ENCODE data around the gene INF2.

INF2 gene

DNA sequence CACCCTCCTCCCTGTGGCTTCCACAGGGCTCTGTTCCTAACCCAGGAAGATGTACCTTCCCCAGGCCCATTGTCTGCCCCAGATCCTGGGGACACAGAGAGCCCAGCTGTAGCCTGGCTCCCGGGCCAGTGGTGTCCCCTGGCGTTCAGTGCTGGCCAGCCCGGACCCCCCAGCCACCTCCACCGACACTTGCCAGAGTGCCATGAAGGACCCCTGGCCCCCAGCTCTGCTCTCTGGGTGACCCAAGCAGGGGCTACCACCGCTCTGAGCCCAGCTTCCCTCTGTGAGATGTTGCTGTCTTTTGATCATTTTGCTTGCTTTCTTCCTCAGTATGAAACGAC, 6.2 kb downstream of the INF2 start:
- H3K36me3 Mint-ChIP-seq (ENCODE audit: low read depth): peaks cover 43% of the 10 kb centered on the region
- peak overlapping the region; percentile 90 for H3K27ac Mint-ChIP-seq
- H3K4me3 Mint-ChIP-seq: no peak overlapping the region
- H3K4me1 Mint-ChIP-seq (ENCODE audit: low read depth): peaks cover 45% of the 10 kb centered on the region
- no peaks in the 10 kb centered on the region for H3K27me3 Mint-ChIP-seq
- no peak for DNase-seq
- no peaks in the 10 kb centered on the region for H3K9me3 Mint-ChIP-seq

DNA sequence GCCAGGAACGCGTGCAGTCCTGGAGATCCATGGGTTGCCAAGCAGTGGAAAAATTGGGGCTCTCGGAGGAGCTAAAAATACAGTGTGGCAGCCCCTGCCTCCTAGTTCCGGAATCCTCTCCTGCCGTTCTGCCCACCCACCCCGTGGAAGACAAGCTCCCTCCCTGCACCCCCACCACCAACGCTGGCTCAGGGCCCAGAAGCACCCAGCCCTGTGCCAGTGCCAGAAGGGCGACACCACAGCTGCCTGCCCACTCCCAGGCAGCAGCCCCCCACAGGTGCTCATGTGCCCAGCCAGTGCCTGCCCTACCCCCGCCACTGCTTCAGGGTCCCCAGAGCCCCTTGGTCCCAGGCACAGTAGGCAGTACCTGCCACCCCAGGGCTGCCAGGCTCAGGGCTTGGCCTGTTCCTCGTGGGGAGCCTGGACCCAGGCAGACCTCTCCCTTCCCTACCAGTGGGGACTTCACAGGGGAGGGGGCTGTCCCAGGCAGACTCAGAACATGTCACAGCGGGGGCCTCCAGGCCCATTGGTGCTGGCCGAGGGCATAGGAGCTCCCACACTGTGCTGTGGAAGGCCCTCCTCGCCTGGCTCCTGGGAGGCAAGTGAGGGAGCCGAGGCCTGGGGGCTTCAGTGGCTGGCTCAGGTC, 7.4 kb downstream of the INF2 start:
- Mint-ChIP-seq H3K27me3 (no peaks in the 10 kb centered on the region), H3K4me3 (no peak overlapping the region), H3K36me3 (ENCODE audit: low read depth) (peaks cover 35% of the 10 kb centered on the region), H3K4me1 (ENCODE audit: low read depth) (peaks cover 34% of the 10 kb centered on the region), H3K27ac (no peak overlapping the region), H3K9me3 (no peaks in the 10 kb centered on the region)
- DNase-seq: no peak

DNA sequence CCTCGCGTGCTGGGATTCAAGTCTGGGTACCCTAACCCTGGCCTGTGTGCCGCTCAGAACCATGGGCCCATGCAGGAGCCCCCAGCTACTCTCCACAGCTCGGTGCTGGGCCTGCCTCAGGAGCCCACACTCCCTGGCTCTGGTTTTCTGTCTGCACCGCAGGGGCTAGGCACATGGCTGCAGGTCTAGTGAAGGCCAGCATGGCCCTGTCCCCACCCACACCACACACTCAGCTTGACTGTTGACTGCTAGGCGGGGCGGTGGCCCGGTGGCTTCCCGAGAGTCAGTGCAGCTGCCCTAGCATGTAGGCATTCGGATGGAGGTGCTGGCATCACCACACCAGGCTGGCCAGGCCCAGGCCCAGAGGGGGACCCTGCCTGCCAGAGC, 7.9 kb downstream of the INF2 start:
- DNase-seq: no peak
- Mint-ChIP-seq H3K4me1 (ENCODE audit: low read depth) (peaks cover 31% of the 10 kb centered on the region), H3K4me3 (no peak overlapping the region), H3K27ac (peak overlapping the region; percentile 18), H3K36me3 (ENCODE audit: low read depth) (peaks cover 36% of the 10 kb centered on the region), H3K9me3 (no peaks in the 10 kb centered on the region), H3K27me3 (no peaks in the 10 kb centered on the region)

DNA sequence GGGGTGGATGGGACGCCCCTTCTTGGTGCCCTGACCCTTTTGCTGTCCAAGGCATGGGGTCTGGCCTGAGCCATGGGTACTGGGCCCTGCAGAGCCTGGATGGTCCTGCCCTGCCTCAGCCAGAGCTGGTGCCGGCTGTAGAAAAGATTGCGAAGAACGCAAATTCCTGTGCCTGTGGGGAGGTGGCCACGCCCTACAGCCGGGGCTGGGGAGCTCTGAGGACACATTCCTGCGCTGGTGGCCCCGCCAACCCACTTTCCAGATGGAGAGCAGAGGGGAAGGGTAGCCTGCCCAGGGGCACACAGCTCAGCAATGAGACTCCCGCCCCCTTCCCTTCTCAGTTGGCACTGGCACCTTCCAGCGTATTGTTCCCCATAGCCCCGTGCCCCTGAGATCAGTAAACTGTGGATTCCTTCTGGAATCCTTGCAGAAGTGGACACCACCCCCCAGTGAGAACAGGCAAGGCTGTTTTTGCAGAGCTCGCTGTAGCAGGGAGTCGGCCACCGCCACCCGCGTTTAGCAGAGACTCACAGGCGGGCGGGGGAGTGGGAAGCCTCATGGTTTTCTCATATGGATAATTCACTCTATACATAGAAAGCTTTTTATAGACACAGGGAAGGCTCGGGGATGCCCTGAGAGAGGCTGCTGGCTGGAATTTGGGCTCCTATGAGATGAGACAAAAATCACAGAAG, 8.6 kb downstream of the INF2 start:
- H3K36me3 Mint-ChIP-seq (ENCODE audit: low read depth): peaks cover 38% of the 10 kb centered on the region
- H3K4me3 Mint-ChIP-seq: no peak overlapping the region
- no peak for DNase-seq
- peak overlapping the region; percentile 61 for H3K27ac Mint-ChIP-seq
- H3K9me3 Mint-ChIP-seq: no peaks in the 10 kb centered on the region
- peaks cover 27% of the 10 kb centered on the region for H3K4me1 Mint-ChIP-seq (ENCODE audit: low read depth)
- H3K27me3 Mint-ChIP-seq: no peaks in the 10 kb centered on the region

DNA sequence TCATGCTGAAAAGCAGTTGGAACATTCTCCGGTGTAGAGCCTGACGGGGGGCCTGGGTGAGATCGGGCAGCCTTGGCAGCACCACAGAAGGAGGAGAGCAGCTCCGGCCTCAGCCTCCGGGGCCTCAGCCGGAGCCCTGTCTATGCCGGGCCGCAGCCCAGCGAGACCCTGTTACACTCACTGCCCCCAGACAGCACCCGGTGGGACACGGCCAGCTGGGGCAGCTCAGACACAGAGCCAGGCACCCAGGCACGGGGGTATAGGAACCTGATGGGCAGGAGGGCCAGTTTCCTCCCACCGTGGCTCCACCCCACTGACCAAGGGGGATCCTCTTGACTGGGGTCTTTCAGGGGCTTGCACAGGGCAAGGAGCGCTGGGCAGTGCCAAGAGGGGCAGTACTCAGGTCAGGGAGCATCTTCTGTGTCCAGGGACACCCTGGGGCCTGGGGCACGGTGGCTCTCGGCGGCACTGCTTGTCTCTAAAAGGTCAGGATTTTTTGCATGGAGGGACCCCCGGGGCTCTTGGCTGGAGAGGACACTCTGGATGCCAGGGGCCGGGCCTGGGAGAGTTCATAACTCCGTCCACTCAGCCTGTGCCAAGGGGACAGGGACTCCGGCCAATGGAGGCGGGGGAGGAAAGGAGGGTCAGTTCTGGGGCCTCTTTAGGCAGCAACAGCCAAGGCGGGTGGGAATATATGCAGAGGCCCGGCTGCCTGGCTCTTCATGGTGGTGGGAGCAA, 9.4 kb downstream of the INF2 start:
- peaks cover 46% of the 10 kb centered on the region for H3K36me3 Mint-ChIP-seq (ENCODE audit: low read depth)
- H3K27ac Mint-ChIP-seq: no peak overlapping the region
- H3K9me3 Mint-ChIP-seq: no peaks in the 10 kb centered on the region
- no peak overlapping the region for H3K4me3 Mint-ChIP-seq
- DNase-seq: no peak
- H3K27me3 Mint-ChIP-seq: no peaks in the 10 kb centered on the region
- peaks cover 24% of the 10 kb centered on the region for H3K4me1 Mint-ChIP-seq (ENCODE audit: low read depth)

DNA sequence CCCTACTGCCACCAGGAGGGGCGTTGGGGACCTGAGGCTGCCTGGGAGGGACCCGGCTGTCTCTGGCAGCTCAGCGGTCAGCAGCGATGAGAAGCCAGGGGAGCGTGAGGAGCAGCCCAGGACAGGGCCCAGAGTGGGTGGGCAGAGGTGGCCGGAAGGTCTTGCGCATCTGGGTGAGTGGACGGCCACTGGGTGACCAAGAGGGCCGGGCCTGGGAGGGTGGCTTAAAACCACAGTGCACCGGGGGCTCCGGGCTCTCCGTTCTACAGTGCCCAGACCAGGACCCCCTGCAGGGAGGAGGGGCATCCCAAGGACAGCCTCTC, 10.0 kb downstream of the INF2 start:
- Mint-ChIP-seq H3K27ac (no peak overlapping the region), H3K4me3 (no peak overlapping the region), H3K36me3 (ENCODE audit: low read depth) (peaks cover 48% of the 10 kb centered on the region), H3K4me1 (ENCODE audit: low read depth) (peaks cover 20% of the 10 kb centered on the region), H3K27me3 (no peaks in the 10 kb centered on the region), H3K9me3 (no peaks in the 10 kb centered on the region)
- DNase-seq: no peak

DNA sequence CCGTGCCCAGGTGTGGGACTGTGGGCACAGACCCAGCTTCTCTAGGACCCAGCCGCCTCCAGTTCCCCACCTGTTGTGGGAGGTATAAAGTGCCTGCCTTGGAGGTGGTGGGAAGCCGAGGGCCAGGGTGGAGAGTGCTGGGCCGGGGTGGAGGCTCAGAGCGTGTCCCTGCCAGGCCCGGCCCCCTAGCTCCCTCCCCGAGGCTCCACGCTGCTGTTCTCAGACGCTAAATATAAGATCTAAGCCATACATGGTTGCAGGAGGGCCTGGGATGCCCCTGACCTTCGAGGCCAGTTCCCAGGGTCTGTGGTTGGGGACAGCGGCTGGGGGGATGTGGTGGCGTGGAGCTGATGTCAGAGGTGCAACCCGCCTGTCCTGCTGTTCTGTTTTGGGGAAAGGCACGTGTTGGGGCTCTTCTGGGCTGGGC, 10.8 kb downstream of the INF2 start:
- peak overlapping the region; percentile 30 for H3K27ac Mint-ChIP-seq
- peaks cover 54% of the 10 kb centered on the region for H3K36me3 Mint-ChIP-seq (ENCODE audit: low read depth)
- H3K9me3 Mint-ChIP-seq: no peaks in the 10 kb centered on the region
- H3K27me3 Mint-ChIP-seq: no peaks in the 10 kb centered on the region
- H3K4me1 Mint-ChIP-seq (ENCODE audit: low read depth): peaks cover 12% of the 10 kb centered on the region
- no peak overlapping the region for H3K4me3 Mint-ChIP-seq
- DNase-seq: no peak

DNA sequence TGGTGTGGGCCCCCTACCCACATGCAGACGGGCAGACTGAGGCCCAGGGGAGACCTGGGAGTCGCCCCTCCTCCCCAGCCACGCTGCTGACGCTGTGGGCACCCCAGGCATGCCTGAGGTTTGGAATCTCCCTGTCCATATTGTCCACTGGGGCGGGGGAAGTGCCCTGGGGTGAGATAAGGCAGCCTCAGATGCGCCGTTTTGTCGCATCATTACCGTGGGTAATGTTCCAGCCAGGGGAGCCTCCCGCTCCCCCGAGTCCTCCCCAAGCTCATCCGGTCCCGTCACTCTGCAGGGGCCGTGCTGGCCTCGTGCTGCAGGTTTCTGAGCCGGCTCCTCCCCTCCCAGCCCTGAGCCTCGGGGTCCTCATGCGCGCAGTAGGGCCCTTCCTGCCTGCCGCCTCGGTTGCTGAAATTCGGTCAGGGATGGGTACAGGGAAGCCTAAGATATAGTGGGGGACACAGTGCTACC, 11.4 kb downstream of the INF2 start:
- peak overlapping the region; percentile 3 for H3K27ac Mint-ChIP-seq
- H3K36me3 Mint-ChIP-seq (ENCODE audit: low read depth): peaks cover 55% of the 10 kb centered on the region
- no peak for DNase-seq
- H3K4me3 Mint-ChIP-seq: no peak overlapping the region
- peaks cover 6% of the 10 kb centered on the region for H3K4me1 Mint-ChIP-seq (ENCODE audit: low read depth)
- H3K27me3 Mint-ChIP-seq: no peaks in the 10 kb centered on the region
- H3K9me3 Mint-ChIP-seq: no peaks in the 10 kb centered on the region

DNA sequence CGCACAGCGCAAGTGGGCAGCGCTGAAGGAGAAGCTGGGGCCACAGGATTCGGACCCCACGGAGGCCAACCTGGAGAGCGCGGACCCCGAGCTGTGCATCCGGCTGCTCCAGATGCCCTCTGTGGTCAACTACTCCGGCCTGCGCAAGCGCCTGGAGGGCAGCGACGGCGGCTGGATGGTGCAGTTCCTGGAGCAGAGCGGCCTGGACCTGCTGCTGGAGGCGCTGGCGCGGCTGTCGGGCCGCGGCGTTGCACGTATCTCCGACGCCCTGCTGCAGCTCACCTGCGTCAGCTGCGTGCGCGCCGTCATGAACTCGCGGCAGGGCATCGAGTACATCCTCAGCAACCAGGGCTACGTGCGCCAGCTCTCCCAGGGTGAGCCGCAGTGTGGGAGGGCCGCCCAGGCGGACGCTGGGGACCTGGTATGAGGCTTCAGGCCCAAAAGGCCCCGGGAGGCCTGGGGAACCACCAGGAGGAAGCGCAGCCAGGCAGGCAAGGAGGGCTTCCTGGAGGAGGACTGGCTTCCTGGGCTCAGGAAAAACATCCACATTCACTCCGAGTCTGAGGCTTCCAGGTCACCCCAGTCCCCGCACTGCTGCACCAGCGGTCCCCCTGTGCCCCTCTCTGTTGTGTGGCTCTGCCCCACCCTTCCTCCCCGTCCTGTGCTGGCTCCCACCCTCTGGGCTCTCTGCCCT, 12.1 kb downstream of the INF2 start:
- H3K27ac Mint-ChIP-seq: no peak overlapping the region
- no peak for DNase-seq
- H3K4me3 Mint-ChIP-seq: no peak overlapping the region
- peaks cover 2% of the 10 kb centered on the region for H3K4me1 Mint-ChIP-seq (ENCODE audit: low read depth)
- H3K36me3 Mint-ChIP-seq (ENCODE audit: low read depth): peaks cover 49% of the 10 kb centered on the region
- H3K27me3 Mint-ChIP-seq: no peaks in the 10 kb centered on the region
- no peaks in the 10 kb centered on the region for H3K9me3 Mint-ChIP-seq

DNA sequence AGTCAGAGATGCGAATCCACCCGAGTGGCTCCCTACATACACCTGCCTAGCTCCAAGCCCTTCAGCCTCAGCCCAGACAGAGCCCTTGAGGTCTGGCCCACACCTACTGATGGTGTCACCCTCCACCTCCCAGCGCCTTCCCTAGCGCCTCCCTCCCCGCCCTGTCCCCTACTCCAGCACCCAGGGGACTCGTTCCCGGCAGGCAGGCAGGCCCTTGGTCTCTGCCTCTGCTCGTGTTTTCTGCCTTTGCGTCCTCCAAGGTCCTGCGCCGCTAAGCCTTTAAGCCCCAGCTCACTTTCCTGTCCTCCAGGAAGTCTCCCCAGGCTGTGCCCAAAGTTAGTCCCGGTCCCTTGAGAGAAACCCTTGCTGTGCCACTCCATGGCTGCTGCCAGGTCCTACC, 12.7 kb downstream of the INF2 start:
- DNase-seq: no peak
- Mint-ChIP-seq H3K27ac (no peak overlapping the region), H3K9me3 (no peaks in the 10 kb centered on the region), H3K36me3 (ENCODE audit: low read depth) (peaks cover 49% of the 10 kb centered on the region), H3K4me1 (ENCODE audit: low read depth) (peaks cover 2% of the 10 kb centered on the region), H3K27me3 (no peaks in the 10 kb centered on the region), H3K4me3 (no peak overlapping the region)

DNA sequence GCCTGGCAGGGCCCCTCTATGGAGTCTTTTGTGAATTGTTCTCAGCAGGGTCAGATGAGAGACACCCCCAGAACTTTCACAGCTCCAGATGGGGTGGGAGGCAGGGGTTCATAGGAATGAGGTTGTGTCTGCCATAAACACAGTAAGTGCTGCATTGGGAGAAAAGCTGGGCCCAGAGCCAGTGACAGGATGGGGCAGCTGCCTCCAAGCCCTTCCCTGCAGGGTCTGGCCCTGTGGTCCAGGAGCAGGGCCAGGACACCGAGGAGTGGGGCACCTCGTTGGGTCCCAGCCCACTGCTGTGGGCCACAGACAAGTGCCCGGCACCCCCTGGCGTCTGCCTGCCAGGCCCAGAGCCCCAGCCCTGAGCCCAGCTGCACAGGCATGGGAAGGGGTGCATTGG, 13.3 kb downstream of the INF2 start:
- H3K4me3 Mint-ChIP-seq: no peak overlapping the region
- H3K27me3 Mint-ChIP-seq: no peaks in the 10 kb centered on the region
- no peaks in the 10 kb centered on the region for H3K9me3 Mint-ChIP-seq
- peaks cover 49% of the 10 kb centered on the region for H3K36me3 Mint-ChIP-seq (ENCODE audit: low read depth)
- DNase-seq: no peak
- H3K27ac Mint-ChIP-seq: no peak overlapping the region
- H3K4me1 Mint-ChIP-seq (ENCODE audit: low read depth): peaks cover 2% of the 10 kb centered on the region

DNA sequence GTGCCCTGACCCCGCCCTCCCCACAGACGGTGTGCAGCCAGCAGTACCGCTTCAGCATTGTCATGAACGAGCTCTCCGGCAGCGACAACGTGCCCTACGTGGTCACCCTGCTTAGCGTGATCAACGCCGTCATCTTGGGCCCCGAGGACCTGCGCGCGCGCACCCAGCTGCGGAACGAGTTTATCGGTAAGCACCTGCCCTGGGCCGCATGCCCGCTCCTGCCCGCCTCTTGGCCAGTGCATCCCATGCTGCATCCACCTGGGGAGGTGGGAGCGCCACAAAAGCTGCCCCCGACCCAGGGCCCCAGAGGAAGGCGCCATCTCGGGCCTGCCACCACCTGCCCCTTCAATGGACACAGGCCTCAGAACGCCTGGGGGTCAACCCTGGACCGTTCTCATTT, 13.9 kb downstream of the INF2 start:
- peaks cover under 1% of the 10 kb centered on the region for H3K4me1 Mint-ChIP-seq (ENCODE audit: low read depth)
- H3K9me3 Mint-ChIP-seq: no peaks in the 10 kb centered on the region
- peaks cover 46% of the 10 kb centered on the region for H3K36me3 Mint-ChIP-seq (ENCODE audit: low read depth)
- no peak overlapping the region for H3K27ac Mint-ChIP-seq
- no peak overlapping the region for H3K4me3 Mint-ChIP-seq
- no peaks in the 10 kb centered on the region for H3K27me3 Mint-ChIP-seq
- DNase-seq: no peak

DNA sequence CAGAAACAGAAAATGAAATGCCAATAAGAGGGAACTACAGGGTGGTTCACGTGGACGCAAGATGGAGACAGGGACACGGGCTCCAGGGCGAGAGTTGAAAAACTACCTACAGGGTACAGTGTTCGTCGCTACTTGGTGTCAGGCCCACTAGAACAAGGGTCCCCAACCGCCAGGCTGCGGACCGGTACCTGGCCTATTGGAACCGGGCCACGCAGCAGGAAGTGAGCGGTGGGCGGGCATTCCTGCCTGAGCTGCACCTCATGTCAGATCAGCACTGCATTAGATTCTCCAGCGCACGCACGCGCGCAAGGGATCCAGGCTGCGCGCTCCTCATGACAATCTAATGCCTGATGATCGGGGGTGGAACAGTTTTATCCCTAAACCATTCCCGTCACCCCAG, 14.8 kb downstream of the INF2 start:
- no peaks in the 10 kb centered on the region for H3K9me3 Mint-ChIP-seq
- H3K4me1 Mint-ChIP-seq (ENCODE audit: low read depth): peaks cover 2% of the 10 kb centered on the region
- no peak overlapping the region for H3K4me3 Mint-ChIP-seq
- H3K27me3 Mint-ChIP-seq: no peaks in the 10 kb centered on the region
- H3K27ac Mint-ChIP-seq: no peak overlapping the region
- peaks cover 46% of the 10 kb centered on the region for H3K36me3 Mint-ChIP-seq (ENCODE audit: low read depth)
- DNase-seq: no peak

DNA sequence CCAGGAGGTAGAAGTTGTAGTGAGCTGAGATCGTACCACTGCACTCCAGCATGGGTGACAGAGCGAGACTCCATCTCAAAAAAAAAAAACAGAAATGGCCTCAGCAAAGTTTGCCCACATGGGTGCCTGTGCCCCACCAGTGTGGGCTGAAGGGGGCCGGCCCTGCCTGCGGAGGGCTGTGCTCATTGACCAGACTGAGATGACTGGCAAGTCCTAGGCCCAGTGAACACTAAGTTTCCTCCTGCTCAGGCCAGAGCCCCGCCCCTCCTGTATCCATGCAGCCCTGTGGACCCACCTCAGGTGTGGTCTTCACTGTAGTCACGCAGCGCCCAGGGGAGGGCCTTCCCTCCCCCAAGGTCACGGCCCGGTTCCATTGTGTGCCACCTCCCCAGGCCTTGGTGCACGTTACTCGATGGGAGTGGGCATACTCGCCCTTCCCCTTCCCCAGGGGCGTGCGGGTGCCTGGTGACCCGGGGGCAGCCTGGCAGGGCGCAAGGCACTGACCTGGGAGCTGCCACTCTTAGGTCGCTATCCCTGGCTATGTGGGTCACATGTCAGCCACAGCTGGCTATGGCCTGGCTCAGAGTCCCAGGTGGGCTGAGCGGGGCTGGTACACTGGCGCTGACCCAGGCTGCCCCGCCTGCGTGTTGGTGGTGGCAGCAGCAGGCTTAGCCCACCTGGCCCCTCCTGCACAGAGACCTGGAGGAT, 16.1 kb downstream of the INF2 start:
- no peak overlapping the region for H3K4me3 Mint-ChIP-seq
- no peaks in the 10 kb centered on the region for H3K27me3 Mint-ChIP-seq
- H3K4me1 Mint-ChIP-seq (ENCODE audit: low read depth): peaks cover 2% of the 10 kb centered on the region
- no peaks in the 10 kb centered on the region for H3K9me3 Mint-ChIP-seq
- DNase-seq: no peak
- H3K27ac Mint-ChIP-seq: no peak overlapping the region
- H3K36me3 Mint-ChIP-seq (ENCODE audit: low read depth): peaks cover 50% of the 10 kb centered on the region
